Stimulated activated CD4-positive, alpha-beta T cell treated with anti-CD3 and anti-CD28 coated beads, Interleukin-1b, Interleukin-23, amount 100 ng/mL, for 4 hours (primary cell): ENCODE measurements around the gene CLSTN2.

Source experiments
- DNase-seq, 2 donors: peaks; one replicate each; pipeline ENCODE4 v3.0.0-alpha.2; 2020; ENCODE audit warnings: low read depth in 2 of 2

CLSTN2 gene

DNA sequence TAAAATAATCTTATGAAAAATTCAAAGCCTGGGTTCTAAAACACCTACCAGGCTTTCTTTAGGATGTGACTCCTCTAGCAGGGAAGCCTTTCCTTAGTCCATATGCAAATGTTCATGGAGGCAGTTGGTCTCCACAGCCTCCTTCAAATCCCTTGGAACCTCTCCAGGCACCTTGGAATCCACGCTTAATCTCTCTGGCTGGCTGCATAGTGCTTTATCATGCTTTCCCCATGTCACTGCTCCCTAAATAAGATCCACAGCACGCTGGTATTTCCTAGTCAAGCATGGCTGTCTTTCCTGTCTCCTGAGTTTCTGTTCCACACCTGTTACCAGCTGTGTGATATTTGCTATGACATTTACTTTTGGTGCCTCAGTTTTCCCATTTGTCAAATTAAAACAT lies 71.3 kb downstream of the CLSTN2 start:
- DNase-seq: no peak

DNA sequence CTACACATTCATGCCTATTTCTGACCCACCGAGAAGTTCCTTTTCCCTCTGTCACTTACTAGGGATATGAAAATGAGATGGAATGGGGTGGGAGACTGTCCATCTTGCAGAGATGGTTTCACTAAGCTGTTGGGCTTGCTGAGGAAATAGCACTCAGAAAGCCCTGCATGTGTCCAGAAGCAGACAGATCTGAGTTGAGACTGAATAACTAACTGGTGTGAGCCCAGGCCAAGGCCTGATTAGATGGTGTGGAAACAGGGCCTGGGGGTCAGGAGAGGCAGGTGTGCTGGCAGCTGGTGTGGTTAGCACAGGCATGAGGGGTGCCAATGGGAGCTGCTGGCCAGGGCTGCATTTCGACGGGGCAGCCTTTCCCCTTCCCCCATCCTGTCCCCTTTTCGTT lies 72.1 kb downstream of the CLSTN2 start:
- DNase-seq: no peak

DNA sequence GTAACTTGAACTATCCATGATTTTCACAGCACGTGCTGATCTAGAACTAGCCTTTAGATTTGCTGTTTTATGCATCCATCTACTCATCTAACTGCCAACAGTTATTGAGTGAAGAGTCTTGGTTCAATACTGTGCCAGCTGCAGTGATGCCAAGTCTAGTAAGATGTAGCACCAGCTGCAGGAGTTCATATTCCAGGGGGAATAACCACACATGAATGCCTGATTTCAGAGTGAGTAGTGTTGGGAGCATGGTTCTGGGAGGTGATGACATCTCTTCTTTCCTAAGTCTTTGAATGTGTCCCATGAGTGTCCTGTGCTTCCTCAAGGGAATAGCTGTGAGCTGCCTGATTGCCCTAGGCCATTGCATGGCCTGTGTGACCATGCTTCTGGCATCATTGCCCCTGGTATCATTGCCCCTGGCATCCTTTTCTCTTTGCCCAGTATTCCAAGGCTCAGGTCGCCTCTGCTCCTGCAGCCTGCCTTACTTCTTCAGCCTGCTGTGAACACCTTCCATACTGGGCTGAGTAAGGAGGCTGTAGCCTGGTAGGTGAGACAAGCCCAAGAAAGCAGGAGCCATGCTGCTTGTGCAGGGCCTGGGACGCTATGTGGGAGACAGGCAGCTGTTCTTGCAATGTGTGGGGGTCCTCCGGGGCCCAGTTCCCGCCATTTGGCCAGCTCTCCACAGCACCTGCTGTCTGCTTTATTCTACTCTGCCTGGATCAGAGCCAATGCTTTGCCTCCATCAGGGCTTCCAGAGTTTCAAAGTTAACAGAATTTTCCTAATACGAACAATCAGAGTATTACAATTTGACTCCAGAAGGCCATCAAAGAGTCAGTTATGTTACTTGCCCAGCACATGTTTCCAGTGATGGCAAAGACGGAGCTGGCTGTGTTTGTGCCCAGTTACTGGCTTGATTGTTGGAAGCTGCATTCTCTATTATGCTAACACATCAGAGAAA lies 73.2 kb downstream of the CLSTN2 start:
- no peak for DNase-seq

DNA sequence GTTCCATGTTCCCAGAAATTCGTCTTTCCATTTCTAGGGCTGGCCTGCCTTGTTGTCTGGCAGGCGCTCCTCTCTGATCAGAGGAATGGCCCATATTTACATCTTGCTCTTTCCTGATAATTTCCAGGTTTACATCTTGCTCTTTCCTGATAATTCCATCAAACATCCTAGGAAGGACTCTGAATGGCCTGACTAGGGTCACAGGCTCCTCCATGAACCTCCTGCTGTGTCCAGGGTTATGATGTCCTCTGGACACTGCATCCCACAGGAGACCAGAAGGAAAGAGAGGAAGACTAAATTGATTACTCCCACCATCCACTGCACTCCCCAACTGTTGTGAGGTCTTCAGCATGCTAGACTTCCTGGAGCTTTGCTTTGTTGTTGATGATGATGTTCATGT lies 75.4 kb downstream of the CLSTN2 start:
- no peak for DNase-seq

DNA sequence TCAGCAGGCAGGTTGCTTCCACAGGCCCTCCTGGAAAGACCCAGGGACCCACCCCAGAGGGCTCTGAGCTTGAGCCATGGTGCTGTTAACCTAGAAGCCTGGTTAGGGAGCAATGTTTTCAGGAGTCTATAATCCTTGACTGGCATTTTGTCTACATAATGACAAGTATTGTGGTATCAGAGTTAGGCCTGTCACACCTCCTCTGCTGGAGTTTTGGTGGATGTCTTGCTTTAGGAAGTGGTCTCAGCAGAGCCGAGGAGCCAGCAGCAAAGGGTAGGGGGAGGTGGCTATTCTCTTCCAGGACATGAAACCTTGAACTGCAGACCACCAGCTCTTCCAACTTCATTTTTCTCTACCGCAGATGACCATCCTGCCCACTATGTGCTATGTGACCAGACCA lies 76.1 kb downstream of the CLSTN2 start:
- no peak for DNase-seq

DNA sequence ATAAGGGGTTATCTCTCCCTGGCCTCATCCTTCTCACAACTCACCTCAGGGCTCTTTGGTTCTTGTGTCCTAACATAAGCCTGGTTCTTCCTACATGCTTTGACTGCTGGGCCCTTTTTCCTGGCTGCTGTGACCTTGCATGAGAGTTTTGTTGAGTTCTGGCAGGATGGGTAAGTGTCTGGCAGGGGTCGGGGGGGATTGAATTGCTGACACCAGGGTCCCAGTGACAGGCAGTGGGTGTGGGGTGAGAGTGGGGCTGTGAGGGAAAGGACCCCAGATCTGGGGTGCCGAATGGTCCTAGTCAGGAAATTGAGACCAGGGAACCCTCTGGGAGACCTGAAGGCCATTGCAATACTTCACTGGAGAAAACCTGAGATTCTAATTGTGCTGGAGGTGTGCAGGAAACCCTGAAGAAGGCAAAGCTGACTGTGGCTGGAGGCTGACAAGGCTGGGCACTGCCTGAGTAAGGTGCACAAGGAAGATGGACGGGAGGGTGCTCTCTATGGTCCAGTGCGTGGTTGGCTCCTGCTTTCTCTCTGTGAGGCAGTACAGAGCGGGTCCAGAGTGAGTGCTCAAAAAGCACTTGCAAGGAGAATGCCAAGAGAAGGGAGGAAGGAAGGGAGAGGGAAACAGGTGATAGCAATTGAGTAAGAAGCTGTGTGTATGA lies 76.8 kb downstream of the CLSTN2 start:
- DNase-seq: no peak

DNA sequence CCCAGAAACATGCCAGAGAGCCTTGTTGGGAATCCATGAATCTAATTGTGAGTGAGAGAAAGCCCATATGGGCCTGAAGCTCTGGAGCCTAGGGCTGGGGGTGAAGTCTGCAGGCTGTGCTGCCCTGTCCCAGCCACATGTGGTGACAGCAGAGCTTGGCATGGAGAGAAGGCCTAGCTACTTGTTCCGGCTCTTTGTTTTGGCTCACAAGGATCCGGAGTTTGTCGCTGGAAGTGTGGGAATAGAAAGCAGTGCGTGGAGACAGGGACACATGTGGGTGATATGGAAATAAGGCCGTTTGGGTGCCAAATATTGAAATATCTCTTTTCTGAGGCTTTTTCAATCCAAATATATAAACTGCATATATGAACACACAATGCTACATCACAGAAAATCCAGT lies 78.2 kb downstream of the CLSTN2 start:
- DNase-seq: no peak

DNA sequence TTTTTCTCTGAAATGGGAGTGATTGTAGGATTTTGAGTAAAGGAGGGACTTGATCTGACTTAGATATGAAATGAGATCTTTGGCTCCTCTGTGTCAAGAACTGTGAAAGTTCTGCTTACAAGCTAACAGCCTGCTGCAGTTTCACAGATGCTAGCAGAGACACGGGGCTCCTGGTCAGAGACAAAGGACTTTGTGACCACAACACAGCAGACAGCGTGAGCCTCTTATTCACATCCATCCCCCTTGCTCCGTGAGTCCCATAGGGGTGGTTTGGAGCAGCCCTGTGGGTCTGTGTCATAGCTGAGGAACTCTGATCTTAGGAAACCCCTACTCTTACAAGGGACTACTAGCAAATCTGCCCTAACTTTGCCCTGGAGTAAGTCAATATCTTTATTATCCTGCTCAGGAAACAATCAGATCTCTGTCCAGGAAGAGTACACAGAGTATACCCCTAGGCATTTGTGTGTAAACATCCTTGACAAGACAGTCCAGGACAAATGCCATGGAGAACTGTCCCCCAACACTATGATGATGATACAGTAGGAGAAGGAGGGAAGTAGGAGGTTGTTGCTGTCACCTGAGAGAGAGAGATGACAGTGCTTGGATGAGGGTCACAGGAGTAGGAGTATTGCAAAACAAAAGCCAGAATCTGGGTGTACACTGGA lies 80.0 kb downstream of the CLSTN2 start:
- no peak for DNase-seq

DNA sequence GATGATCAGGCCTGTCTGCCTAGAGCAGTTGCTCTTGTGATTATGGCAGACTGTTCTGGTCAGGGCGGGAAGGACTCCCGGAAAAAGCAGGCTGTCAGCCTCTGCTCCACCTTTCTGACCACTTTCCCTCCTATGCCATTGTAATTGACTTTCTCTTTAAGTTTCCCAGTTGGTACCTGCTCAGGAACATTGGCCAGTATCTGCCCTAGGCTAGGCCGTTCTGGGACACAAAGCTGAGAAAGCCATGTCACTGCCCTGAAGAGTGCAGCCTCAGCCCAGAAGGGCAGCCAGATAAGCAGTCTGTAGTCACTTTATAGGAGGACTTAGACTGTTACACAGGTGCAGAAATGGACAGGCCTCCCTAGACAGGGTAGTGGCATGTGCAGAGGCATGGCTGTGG lies 80.8 kb downstream of the CLSTN2 start:
- DNase-seq: no peak

DNA sequence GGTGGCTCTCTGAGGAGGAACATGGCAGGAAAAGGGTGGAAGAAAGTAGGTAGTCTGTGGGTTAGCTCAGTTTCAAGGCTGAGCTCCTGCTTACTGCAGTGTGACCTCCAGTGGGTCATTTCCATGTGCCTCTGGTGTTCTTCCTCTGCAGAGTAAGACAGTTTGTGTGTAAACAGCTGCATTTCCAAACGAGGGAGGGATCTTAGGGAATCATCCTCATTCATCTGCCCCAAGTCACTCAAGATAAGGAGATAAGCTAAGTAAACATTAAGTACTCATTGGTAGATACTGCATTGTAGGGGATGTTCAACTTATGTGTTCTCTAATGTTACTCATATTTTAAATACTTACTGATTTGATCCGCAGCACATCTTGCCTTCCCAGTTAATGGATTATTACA lies 83.6 kb downstream of the CLSTN2 start:
- DNase-seq: no peak

DNA sequence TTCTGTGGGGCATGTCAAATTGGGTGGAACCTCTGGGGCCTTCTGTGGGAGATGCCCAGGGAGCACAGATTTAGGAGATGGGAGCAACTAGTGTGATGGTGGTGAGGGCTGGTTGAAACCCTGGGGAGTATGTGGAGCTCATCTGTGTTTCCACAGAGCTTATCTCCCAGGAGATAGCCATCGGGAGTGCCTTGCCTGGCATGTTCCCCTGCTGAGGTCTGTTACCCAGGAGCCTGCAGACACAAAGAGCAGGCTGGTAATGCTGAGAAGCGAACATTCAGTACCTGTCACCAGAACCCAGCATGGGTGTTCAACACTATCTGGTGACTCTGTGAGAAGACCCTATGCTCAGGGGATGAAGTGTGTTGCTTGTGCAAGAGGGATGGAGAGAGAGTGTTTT lies 85.0 kb downstream of the CLSTN2 start:
- no peak for DNase-seq

DNA sequence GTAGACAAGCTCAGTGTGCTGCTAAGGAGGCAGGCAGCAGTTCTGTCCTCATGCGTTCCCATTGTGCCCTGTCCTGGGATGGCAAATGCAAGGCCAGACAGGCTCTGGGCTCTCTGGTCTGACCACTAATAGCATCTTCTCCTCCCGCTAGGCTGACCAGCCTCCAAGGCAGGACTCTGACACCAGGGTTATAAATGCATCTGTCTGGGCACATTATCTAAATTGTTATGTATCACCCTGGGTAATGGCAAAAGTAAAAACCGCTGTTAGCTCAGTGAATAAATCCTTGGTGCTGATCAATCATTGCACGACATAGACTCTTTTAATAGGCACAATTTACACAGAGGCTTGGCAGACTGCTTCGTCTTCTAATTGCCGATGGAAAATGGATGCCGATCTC lies 85.6 kb downstream of the CLSTN2 start:
- DNase-seq: no peak

DNA sequence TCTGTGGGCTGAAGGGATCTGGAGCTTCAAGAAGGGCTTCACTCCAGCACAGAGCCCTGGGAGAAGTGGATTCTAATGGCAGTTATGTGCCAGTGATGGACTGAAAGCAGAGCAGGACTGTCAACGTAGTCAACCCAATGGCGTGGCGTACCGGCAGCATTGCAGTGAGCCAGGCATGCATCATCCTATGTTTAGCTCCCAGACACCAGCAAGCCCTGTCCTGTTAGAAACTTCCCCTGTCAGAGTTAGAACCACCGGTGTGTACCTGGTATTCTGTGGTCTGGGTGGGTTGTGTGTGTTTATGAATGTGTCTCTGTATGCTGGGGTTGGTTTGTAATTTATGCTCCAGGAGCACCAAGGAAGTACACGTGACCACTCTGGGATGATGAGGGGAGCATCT lies 86.3 kb downstream of the CLSTN2 start:
- no peak for DNase-seq

DNA sequence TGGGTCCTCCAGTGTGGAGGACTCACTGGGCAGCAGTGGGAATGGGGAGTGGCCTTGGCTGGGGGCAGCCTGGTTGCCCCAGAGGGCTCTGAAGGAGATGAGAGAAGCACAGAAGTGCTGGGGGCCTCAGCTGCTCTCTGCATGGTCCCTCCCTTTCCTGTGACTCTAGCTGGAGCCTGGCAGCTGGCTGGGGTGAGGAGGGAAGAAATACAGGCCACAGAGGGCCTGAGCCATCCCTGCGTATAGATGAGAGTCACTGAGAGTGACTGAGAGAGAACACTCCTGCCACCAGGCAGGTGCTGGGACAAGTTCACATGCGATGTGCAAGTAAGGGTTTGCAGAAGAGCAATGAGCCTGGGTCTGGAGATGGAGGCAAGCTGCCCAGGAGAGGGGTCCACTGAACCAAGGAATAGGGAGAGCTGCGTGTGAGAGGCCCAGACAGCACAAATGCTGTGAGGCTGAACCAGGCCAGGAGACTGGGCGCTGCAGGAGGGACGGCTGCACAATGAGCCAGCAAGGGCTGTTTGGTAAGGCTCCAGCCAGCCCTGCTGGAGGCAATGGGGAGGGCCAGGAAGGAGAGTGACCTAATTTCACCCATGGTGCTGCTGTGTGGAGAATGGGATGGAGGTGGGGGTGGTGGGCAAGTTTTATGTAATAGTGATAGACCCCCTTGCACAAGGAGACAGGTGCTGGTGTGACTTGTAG lies 87.2 kb downstream of the CLSTN2 start:
- DNase-seq: no peak

DNA sequence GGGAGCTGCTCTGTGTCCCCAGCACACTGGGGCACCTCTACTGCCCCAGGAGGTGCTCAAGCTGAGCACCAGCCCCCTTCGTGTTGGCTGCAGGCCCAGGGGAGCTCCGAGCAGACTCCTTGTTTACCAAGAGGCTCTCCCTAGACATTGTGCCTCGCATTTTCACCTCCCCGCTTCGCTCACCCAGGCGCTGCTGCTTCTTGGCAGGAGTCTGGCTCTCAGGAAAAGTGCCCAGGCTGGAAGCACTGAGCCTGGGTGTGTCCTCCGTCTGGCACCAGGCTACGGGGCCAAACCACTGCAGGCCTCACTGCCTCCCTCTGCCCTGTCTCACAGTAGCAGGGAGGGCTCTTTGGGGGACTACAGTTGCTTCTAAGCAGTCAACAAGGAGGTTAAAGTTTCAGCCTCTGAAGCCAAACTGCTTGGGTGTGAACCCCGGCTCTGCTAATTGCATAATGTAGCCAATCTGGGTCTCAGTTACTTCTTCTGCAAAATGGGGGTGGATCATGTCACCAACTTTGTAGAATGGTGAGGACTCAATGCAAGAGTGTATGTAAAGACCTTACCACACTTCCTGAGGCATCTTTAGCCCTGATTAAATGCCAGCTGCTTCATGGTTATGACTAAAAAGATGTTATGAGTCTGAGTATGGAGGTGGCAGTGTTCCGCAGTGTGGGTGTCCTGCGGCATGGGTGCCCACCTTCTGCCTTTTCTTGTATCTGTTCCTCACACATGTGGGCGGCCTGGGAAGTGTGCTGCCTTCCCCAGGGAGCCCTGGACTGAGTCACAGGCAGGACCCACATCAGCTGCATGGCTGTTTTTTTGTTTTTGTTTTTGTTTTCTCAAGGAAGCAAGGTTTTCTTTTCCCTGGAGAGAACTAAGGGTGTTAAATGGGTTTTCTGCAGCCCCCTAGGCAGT lies 88.9 kb downstream of the CLSTN2 start:
- no peak for DNase-seq

DNA sequence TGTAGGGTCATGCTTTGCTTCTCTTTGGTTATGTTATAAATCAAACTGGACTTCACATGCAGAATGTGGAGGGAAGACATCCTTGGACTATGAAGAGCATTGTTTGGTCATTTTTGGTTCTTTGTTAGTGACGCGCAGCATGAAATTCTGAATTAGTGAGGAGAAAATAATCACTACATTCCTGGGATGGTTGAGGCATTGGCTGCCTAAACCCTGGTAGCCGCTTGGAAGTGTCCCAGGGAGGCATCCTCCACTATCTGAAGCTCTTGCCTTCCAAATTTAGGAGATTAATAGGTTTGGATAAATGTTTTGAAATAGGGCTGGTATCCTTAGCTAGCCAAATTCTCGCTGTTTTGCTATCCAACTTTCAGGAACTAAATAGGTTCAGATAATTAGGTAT lies 96.2 kb downstream of the CLSTN2 start:
- DNase-seq: no peak

DNA sequence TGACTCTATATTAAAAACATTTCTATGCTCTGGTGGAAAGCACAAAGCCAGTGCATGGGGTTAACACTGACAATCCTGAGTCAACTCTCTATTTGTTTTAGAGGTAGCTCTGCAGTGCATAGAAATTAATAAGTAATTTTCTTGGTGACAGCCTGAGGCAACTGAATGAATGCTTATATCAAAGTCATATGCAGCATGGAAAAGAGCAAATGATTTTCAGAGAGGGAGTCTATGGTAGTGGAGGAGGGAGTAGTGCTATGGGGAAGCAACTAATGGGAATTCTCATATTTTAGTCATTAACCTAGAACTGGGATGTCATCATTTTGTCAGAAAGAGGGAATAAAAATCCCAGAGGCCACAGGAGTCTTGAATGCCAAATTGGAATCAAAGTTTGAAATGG lies 99.1 kb downstream of the CLSTN2 start:
- no peak for DNase-seq

DNA sequence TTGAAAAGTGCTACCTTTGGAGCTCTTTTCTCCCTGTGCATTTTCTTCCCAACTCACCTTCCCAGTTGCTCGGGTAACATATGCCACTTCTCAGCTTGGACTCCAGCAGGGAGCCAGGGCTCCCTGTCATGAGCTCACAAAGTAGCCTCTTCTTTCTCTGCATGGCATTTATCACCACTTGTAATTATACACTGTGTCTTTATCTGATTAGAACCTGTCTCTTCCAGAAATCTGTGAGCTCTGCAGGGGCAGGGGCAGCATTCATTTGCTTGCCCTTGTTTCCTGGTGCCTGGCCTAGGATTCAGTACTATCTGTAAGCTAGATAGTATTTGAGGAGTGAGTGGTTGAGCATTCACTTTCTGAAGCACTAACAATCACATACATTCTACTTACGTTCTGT lies 100.9 kb downstream of the CLSTN2 start:
- no peak for DNase-seq

DNA sequence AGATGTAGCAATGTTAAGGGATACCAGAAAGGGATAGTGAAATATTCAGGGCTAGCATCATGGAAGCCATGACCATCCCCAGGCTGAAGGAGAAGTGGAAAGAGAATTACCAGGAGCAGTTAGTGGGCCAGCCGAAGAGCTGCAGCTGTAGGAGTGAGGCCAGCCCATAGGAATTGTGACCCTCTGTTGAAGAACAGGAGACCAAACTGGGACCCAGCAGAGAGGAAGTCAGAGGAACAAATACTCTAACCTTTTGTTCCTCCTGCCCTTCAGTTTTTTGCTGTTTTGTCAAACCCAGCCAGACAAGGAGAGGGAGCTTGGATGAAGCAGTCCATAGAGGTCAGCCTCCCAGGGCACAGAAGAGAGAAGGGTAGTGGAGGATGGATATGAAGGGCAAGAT lies 115.4 kb downstream of the CLSTN2 start:
- DNase-seq: no peak

DNA sequence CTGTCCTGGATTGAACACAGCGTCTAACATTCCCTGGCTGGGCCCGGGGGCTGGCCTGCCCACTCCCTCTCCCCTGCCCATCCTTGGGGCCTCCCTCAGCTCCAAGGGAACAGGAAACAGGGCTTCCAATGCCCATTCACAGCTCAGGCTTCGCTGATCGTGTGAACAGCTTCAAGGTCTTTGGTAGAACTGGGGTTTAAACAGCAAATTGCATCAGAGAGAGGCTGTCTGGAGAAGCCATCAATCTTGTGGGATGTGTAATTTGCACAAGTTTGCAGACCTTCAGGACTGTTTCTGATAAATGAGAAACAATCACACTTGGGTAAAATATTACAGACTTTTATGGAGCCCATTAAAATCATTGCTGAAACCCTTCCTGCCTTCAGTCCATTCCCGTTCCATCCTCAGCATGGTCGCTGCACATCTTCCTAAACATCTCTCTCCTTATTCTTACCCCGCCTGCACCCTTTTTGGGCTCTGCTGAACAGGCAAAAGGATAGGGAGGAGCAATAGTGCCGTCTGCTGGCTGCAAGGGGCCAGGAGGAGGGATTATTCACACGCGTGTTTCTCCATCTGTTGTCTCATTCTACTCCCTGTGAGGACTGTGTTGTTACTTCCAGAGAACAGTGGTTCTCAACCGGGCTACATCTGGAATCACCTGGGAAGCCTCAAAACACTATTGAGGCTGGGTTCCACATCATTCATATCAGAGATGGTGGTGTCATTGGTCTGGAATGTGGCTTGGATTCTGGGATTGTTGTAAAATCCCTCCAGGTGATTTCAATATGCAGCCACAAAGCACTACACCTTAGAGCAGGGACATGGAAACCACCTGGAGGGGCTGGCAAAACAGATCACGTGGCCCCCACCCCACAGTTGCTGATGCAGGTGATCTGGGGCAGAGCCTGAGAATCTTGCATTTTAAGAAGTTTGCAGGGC lies 116.3 kb downstream of the CLSTN2 start:
- DNase-seq: no peak
